K562 (cell line): ENCODE data around the gene KIF19. TPM values are rescaled to one million over a fixed set of nuclear protein-coding genes. Genes with fewer than 3 reads are reported as not detected.

Experiments used
- C11orf30 ChIP-seq: fragments of 450-650 bp; IDR thresholded peaks from 2 replicates; pipeline ENCODE4 v1.6.1; 2016; ENCODE audit warnings: low read depth, mild to moderate bottlenecking
- COPS2 ChIP-seq: fragments of 450-650 bp; conservative IDR thresholded peaks from 2 replicates; pipeline ENCODE4 v1.6.1; 2016; ENCODE audit warnings: mild to moderate bottlenecking, moderate library complexity
- EP400 ChIP-seq: fragments of 450-650 bp; IDR thresholded peaks from 2 replicates; pipeline ENCODE4 v1.6.1; 2017; ENCODE audit warnings: antibody characterized with exemption, mild to moderate bottlenecking, moderate library complexity
- FOXA3 ChIP-seq, 2 experiments: fragments of 450-650 bp in 1 of 2; sonication (generic) in 1 of 2; formaldehyde crosslinking; IDR thresholded peaks in 1 of 2; conservative IDR thresholded peaks in 1 of 2; 2 replicates each; pipeline versions ENCODE4 v1.4.0 to v1.8.0; 2020 to 2022; ENCODE audit warnings: mild to moderate bottlenecking in 2 of 2, missing genetic modification reagents in 1 of 2
- GABPB2 ChIP-seq: fragments of 250-450 bp; sonication (Bioruptor Pico); conservative IDR thresholded peaks from 2 replicates; pipeline ENCODE4 v1.5.1; 2021; ENCODE audit warnings: mild to moderate bottlenecking
- HEY1 ChIP-seq: fragments of 250-450 bp; sonication (Bioruptor Pico); IDR thresholded peaks from 2 replicates; pipeline ENCODE4 v1.5.0; 2020; ENCODE audit warnings: mild to moderate bottlenecking, moderate library complexity, borderline replicate concordance
- NFATC3 ChIP-seq: fragments of 450-650 bp; IDR thresholded peaks from 2 replicates; pipeline ENCODE4 v1.6.1; 2017; ENCODE audit warnings: mild to moderate bottlenecking
- NR2F6 ChIP-seq: fragments of 450-650 bp; formaldehyde crosslinking; IDR thresholded peaks from 2 replicates; pipeline ENCODE4 v1.4.0; 2020; ENCODE audit warnings: mild to moderate bottlenecking
- ZNF124 ChIP-seq: sonication (generic); formaldehyde crosslinking; IDR thresholded peaks from 2 replicates; pipeline ENCODE4 v1.8.1; 2022; ENCODE audit warnings: missing genetic modification reagents
- ZNF175 ChIP-seq: fragments of 200-800 bp; sonication (Bioruptor generic); IDR thresholded peaks from 2 replicates; pipeline ENCODE4 v1.6.1; 2016; ENCODE audit warnings: low read depth, mild to moderate bottlenecking, missing genetic modification characterization, missing compliant biosample characterization
- ZNF23 ChIP-seq: fragments of 250-450 bp; sonication (Bioruptor Pico); IDR thresholded peaks from 2 replicates; pipeline ENCODE4 v1.4.0; 2020; ENCODE audit warnings: mild to moderate bottlenecking
- ZNF282 ChIP-seq: sonication (generic); formaldehyde crosslinking; IDR thresholded peaks from 2 replicates; pipeline ENCODE4 v1.8.1; 2023; ENCODE audit warnings: missing genetic modification reagents
- ZNF507 ChIP-seq: conservative IDR thresholded peaks from 2 replicates; pipeline ENCODE4 v1.6.1; 2017; ENCODE audit warnings: missing genetic modification characterization, missing compliant biosample characterization
- polyA plus RNA-seq, 8 experiments: library from polyadenylated mRNA; depleted of rRNA in 4 of 8; stranded (reverse) in 5 of 8; unstranded in 3 of 8; fragments of >200 nt; fragmentation: Nextera tagmentation in 2 of 8; fragmentation: Illumina TruSeq in 1 of 8; extraction: Ambion mirVana in 2 of 8; extraction: Trizol in 1 of 8; gene quantifications; 2 replicates each; pipeline versions ENCODE4 v1.2.1 to v1.2.3, GENCODE V29; 2011 to 2014; ENCODE audit warnings: inconsistent platforms in 1 of 8, missing spikeins in 1 of 8
- total RNA-seq, 7 experiments: library from RNA; depleted of rRNA in 6 of 7; stranded (reverse); fragments of >200 nt in 6 of 7; fragmentation: Illumina TruSeq in 2 of 7; extraction: Trizol in 2 of 7; gene quantifications; 2 replicates each; pipeline versions ENCODE4 v1.2.1 to v1.2.3, GENCODE V29; 2011 to 2021; ENCODE audit warnings: low replicate concordance in 1 of 7
- TF ChIP-seq, protein P1 (sequence below): fragments of 450-650 bp; IDR thresholded peaks from 2 replicates; pipeline ENCODE4 v1.7.0; 2016; ENCODE audit warnings: borderline replicate concordance
- TF ChIP-seq, protein P2 (sequence below): fragments of 200-800 bp; sonication (Bioruptor generic); IDR thresholded peaks from 2 replicates; pipeline ENCODE4 v1.6.1; 2017; ENCODE audit warnings: missing genetic modification characterization, missing compliant biosample characterization
- TF ChIP-seq, protein P3 (sequence below): sonication (generic); formaldehyde crosslinking; IDR thresholded peaks from 2 replicates; pipeline ENCODE4 v1.9.0; 2022; ENCODE audit warnings: mild to moderate bottlenecking, missing genetic modification reagents
- TF ChIP-seq, protein P4 (sequence below): fragments of 450-650 bp; IDR thresholded peaks from 2 replicates; pipeline ENCODE4 v1.6.1; 2018; ENCODE audit not compliant: partially characterized antibody
- TF ChIP-seq, protein P5 (sequence below): fragments of 250-450 bp; sonication (Bioruptor Pico); IDR thresholded peaks from 2 replicates; pipeline ENCODE4 v1.8.0; 2021; ENCODE audit warnings: borderline replicate concordance, mild to moderate bottlenecking, moderate library complexity; ENCODE audit not compliant: poor library complexity, severe bottlenecking
- TF ChIP-seq, protein P6 (sequence below): sonication (generic); formaldehyde crosslinking; IDR thresholded peaks from 2 replicates; pipeline ENCODE4 v1.8.1; 2022; ENCODE audit warnings: missing genetic modification reagents

Gene KIF19
- total and polyA plus RNA-seq, 9 of the 15 experiments (the other 6 are each of a cell fraction or from before 2014, with no cell fraction given): 0.10 TPM; not detected in 8

DNA sequence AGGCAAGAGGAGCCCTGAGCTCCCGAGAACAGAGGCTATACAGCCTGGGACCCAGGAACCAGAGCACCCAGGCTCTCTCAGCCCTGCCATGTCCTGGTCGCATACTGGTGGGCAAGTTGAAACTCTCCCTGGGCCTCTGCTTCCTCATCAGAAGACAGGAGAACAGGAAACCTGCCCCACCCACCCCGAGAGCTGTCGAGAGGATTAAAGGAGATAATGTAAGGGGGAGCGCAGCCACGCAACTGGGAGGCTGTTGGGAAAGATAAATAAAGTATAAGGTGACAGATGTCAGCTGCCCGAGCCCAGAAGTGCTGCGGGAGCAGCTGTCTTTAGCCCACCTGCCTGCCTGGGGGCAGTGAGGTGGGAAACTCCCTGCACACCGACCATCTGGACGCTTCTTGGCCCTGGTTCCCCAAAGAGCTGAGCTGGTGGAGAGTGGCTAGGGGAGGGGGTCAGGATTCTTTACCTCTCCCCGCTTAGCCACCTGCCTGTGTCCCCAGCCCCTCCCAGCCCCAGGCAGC, 6.8 kb downstream of the KIF19 start (continued):
- TF ChIP-seq, protein P1, sequence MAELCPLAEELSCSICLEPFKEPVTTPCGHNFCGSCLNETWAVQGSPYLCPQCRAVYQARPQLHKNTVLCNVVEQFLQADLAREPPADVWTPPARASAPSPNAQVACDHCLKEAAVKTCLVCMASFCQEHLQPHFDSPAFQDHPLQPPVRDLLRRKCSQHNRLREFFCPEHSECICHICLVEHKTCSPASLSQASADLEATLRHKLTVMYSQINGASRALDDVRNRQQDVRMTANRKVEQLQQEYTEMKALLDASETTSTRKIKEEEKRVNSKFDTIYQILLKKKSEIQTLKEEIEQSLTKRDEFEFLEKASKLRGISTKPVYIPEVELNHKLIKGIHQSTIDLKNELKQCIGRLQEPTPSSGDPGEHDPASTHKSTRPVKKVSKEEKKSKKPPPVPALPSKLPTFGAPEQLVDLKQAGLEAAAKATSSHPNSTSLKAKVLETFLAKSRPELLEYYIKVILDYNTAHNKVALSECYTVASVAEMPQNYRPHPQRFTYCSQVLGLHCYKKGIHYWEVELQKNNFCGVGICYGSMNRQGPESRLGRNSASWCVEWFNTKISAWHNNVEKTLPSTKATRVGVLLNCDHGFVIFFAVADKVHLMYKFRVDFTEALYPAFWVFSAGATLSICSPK: no peak
- TF ChIP-seq ZNF23 (no peak), ZNF507 (no peak), ZNF175 (CRISPR knock-in tag) (peak; percentile 70), GABPB2 (CRISPR knock-in tag) (no peak), HEY1 (no peak), NFATC3 (no peak), NR2F6 (CRISPR knock-in tag) (no peak), ZNF124 (CRISPR knock-in tag) (no peak), COPS2 (no peak), ZNF282 (no peak), FOXA3 (CRISPR knock-in tag; conservative IDR thresholded peaks at IDR 0.05 in 1 of 2, IDR thresholded peaks at IDR 0.05 in 1 of 2) (peak in 1 of 2 experiments; percentile 25; a peak in 1 of 4 replicates), EP400 (no peak), C11orf30 (no peak)
- TF ChIP-seq, protein P2, sequence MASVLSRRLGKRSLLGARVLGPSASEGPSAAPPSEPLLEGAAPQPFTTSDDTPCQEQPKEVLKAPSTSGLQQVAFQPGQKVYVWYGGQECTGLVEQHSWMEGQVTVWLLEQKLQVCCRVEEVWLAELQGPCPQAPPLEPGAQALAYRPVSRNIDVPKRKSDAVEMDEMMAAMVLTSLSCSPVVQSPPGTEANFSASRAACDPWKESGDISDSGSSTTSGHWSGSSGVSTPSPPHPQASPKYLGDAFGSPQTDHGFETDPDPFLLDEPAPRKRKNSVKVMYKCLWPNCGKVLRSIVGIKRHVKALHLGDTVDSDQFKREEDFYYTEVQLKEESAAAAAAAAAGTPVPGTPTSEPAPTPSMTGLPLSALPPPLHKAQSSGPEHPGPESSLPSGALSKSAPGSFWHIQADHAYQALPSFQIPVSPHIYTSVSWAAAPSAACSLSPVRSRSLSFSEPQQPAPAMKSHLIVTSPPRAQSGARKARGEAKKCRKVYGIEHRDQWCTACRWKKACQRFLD (CRISPR knock-in tag): peak; percentile 64; the same call in 1 of the 2 replicates
- TF ChIP-seq, protein P3, sequence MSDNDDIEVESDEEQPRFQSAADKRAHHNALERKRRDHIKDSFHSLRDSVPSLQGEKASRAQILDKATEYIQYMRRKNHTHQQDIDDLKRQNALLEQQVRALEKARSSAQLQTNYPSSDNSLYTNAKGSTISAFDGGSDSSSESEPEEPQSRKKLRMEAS (CRISPR knock-in tag): peak; percentile 68; the same call in 1 of the 2 replicates
- TF ChIP-seq, protein P4, sequence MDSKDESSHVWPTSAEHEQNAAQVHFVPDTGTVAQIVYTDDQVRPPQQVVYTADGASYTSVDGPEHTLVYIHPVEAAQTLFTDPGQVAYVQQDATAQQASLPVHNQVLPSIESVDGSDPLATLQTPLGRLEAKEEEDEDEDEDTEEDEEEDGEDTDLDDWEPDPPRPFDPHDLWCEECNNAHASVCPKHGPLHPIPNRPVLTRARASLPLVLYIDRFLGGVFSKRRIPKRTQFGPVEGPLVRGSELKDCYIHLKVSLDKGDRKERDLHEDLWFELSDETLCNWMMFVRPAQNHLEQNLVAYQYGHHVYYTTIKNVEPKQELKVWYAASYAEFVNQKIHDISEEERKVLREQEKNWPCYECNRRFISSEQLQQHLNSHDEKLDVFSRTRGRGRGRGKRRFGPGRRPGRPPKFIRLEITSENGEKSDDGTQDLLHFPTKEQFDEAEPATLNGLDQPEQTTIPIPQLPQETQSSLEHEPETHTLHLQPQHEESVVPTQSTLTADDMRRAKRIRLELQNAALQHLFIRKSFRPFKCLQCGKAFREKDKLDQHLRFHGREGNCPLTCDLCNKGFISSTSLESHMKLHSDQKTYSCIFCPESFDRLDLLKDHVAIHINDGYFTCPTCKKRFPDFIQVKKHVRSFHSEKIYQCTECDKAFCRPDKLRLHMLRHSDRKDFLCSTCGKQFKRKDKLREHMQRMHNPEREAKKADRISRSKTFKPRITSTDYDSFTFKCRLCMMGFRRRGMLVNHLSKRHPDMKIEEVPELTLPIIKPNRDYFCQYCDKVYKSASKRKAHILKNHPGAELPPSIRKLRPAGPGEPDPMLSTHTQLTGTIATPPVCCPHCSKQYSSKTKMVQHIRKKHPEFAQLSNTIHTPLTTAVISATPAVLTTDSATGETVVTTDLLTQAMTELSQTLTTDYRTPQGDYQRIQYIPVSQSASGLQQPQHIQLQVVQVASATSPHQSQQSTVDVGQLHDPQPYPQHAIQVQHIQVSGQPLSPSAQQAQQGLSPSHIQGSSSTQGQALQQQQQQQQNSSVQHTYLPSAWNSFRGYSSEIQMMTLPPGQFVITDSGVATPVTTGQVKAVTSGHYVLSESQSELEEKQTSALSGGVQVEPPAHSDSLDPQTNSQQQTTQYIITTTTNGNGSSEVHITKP: peak; percentile 11
- TF ChIP-seq, protein P5, sequence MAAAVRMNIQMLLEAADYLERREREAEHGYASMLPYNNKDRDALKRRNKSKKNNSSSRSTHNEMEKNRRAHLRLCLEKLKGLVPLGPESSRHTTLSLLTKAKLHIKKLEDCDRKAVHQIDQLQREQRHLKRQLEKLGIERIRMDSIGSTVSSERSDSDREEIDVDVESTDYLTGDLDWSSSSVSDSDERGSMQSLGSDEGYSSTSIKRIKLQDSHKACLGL: no peak
- TF ChIP-seq, protein P6, sequence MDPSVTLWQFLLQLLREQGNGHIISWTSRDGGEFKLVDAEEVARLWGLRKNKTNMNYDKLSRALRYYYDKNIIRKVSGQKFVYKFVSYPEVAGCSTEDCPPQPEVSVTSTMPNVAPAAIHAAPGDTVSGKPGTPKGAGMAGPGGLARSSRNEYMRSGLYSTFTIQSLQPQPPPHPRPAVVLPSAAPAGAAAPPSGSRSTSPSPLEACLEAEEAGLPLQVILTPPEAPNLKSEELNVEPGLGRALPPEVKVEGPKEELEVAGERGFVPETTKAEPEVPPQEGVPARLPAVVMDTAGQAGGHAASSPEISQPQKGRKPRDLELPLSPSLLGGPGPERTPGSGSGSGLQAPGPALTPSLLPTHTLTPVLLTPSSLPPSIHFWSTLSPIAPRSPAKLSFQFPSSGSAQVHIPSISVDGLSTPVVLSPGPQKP: no peak
